OCI-LY3 (cell line): ENCODE data around the gene BAD.

ENCODE experiments used
- H2AFZ ChIP-seq: fragments of 200-600, 300-600 bp; shearing (Covaris generic); 2 replicates; pipeline ENCODE4 v1.6.0; 2014; ENCODE audit warnings: antibody characterized with exemption, low read depth, low read length
- H3K27ac ChIP-seq: fragments of 200-600, 300-600 bp; sonication (generic); 2 replicates; pipeline ENCODE4 v1.5.1; 2014; ENCODE audit warnings: mild to moderate bottlenecking, low read length, moderate library complexity, mixed read lengths
- H3K27me3 ChIP-seq: fragments of 200-600, 300-600 bp; sonication (generic); 2 replicates; pipeline ENCODE4 v1.6.1; 2014; ENCODE audit warnings: low read depth, low read length, mixed read lengths
- H3K36me3 ChIP-seq: fragments of 200-600, 300-600 bp; sonication (generic); replicated peaks from 2 replicates; pipeline ENCODE3; 2014; ENCODE audit warnings: low read depth, low read length, mixed read lengths
- H3K4me1 ChIP-seq: fragments of 300-600, 200-600 bp; sonication (generic); 2 replicates; pipeline ENCODE4 v1.6.1; 2014; ENCODE audit warnings: low read length, mixed read lengths
- H3K4me2 ChIP-seq: fragments of 200-600, 300-600 bp; sonication (generic); 2 replicates; pipeline ENCODE4 v1.6.1; 2014; ENCODE audit warnings: low read length, mixed read lengths
- H3K4me3 ChIP-seq: fragments of 300-600, 200-600 bp; sonication (generic); 2 replicates; pipeline ENCODE4 v1.5.1; 2014; ENCODE audit warnings: antibody characterized with exemption, mild to moderate bottlenecking, low read length, moderate library complexity
- H3K79me2 ChIP-seq: fragments of 300-600, 200-600 bp; shearing (Covaris generic); 2 replicates; pipeline ENCODE4 v1.6.1; 2014; ENCODE audit warnings: mild to moderate bottlenecking, low read length, mixed read lengths
- H3K9ac ChIP-seq: fragments of 300-600, 200-600 bp; shearing (Covaris generic); 2 replicates; pipeline ENCODE4 v1.6.0; 2014; ENCODE audit warnings: mild to moderate bottlenecking, low read length, moderate library complexity
- H3K9me3 ChIP-seq: fragments of 200-600, 300-600 bp; shearing (Covaris generic); 2 replicates; pipeline ENCODE4 v1.6.1; 2014; ENCODE audit warnings: low read length, mixed read lengths; ENCODE audit not compliant: insufficient read depth
- H4K20me1 ChIP-seq: fragments of 200-600, 300-600 bp; sonication (generic); 2 replicates; pipeline ENCODE4 v1.6.1; 2016; ENCODE audit warnings: low read length, mixed read lengths; ENCODE audit not compliant: insufficient read depth
- CTCF ChIP-seq: fragments of 200-600, 300-600 bp; sonication (generic); IDR thresholded peaks from 2 replicates; pipeline ENCODE4 v1.5.1; 2014; ENCODE audit warnings: antibody characterized with exemption, low read length, low read depth
- EZH2phosphoT487 ChIP-seq: fragments of 200-600 bp; shearing (Covaris generic); IDR thresholded peaks from 2 replicates; pipeline ENCODE4 v1.6.1; 2018; ENCODE audit warnings: antibody characterized with exemption, mixed run types, low read depth

BAD gene

GRCh38 chr11:64296830-64297698, 12.6 kb upstream of the BAD start:
- Histone ChIP-seq H3K27ac (no peak overlapping the region), H3K4me2 (no peak overlapping the region), H3K9me3 (no peaks in the 10 kb centered on the region), H3K36me3 (no peaks in the 10 kb centered on the region), H3K27me3 (peaks cover 16% of the 10 kb centered on the region; the same call in 1 of the 2 replicates), H3K9ac (no peak overlapping the region), H3K4me1 (no peaks in the 10 kb centered on the region), H3K79me2 (no peaks in the 10 kb centered on the region), H4K20me1 (no peaks in the 10 kb centered on the region), H3K4me3 (no peak overlapping the region), H2AFZ (no peak overlapping the region)
- no peak for TF ChIP-seq CTCF
- TF ChIP-seq EZH2phosphoT487: no peak

GRCh38 chr11:64296236-64296635, 11.8 kb upstream of the BAD start:
- no peaks in the 10 kb centered on the region for H3K9me3 ChIP-seq
- H3K27me3 ChIP-seq: peaks cover 16% of the 10 kb centered on the region; the same call in 1 of the 2 replicates
- H3K4me1 ChIP-seq: no peaks in the 10 kb centered on the region
- H3K79me2 ChIP-seq: no peaks in the 10 kb centered on the region
- H3K36me3 ChIP-seq: no peaks in the 10 kb centered on the region
- no peak overlapping the region for H3K4me2 ChIP-seq
- H3K4me3 ChIP-seq: no peak overlapping the region
- H2AFZ ChIP-seq: no peak overlapping the region
- no peak overlapping the region for H3K9ac ChIP-seq
- no peaks in the 10 kb centered on the region for H4K20me1 ChIP-seq
- TF ChIP-seq CTCF: no peak
- TF ChIP-seq EZH2phosphoT487: no peak
- H3K27ac ChIP-seq: no peak overlapping the region

- Histone ChIP-seq H3K4me3 (no peak overlapping the region), H3K4me1 (no peaks in the 10 kb centered on the region), H3K9ac (no peak overlapping the region), H3K27ac (no peak overlapping the region), H3K27me3 (peaks cover 16% of the 10 kb centered on the region; the same call in 1 of the 2 replicates), H3K79me2 (no peaks in the 10 kb centered on the region), H2AFZ (no peak overlapping the region), H4K20me1 (no peaks in the 10 kb centered on the region), H3K36me3 (no peaks in the 10 kb centered on the region), H3K9me3 (no peaks in the 10 kb centered on the region), H3K4me2 (no peak overlapping the region)
- TF ChIP-seq EZH2phosphoT487 (no peak), CTCF (no peak)
Measured at GRCh38 chr11:64295760-64296159, 11.3 kb upstream of the BAD start.

- no peak overlapping the region for H2AFZ ChIP-seq
- H3K4me1 ChIP-seq: no peaks in the 10 kb centered on the region
- H4K20me1 ChIP-seq: no peaks in the 10 kb centered on the region
- no peak for TF ChIP-seq CTCF
- no peak overlapping the region for H3K9ac ChIP-seq
- no peak overlapping the region for H3K4me3 ChIP-seq
- no peak overlapping the region for H3K27ac ChIP-seq
- no peak overlapping the region for H3K4me2 ChIP-seq
- no peaks in the 10 kb centered on the region for H3K36me3 ChIP-seq
- no peaks in the 10 kb centered on the region for H3K79me2 ChIP-seq
- peaks cover 16% of the 10 kb centered on the region; the same call in 1 of the 2 replicates for H3K27me3 ChIP-seq
- no peaks in the 10 kb centered on the region for H3K9me3 ChIP-seq
Measured at GRCh38 chr11:64294774-64295173, 10.3 kb upstream of the BAD start.
